SU-DHL-6 (cell line): ENCODE data around the gene SCN2B.

ENCODE experiments used
- CTCF ChIP-seq: fragments of 200-600 bp; sonication (generic); IDR thresholded peaks from one replicate; pipeline ENCODE4 v1.5.1; 2017; ENCODE audit warnings: antibody characterized with exemption, mild to moderate bottlenecking, low read length, moderate library complexity; ENCODE audit not compliant: insufficient read depth, poor library complexity, severe bottlenecking
- EZH2phosphoT487 ChIP-seq: fragments of 200-600 bp; sonication (generic), shearing (Covaris generic); conservative IDR thresholded peaks from 2 replicates; pipeline ENCODE4 v1.6.1; 2018; ENCODE audit warnings: mild to moderate bottlenecking, antibody characterized with exemption, low read length, moderate library complexity, mixed read lengths

- TF ChIP-seq CTCF (no peak), EZH2phosphoT487 (no peak)
Measured at GRCh38 chr11:118136801-118137200, 39.6 kb downstream of the SCN2B start.
